Cerebellar nuclear complex (tissue), 1 donor: Measurements from ENCODE around the gene EXOC3.
"Not testable (repeated sequence)": the region's sequence is repeated elsewhere in the genome, so short reads cannot be mapped to it uniquely, and the experiment has no call there.

ENCODE experiments used
- DNase-seq, 2 experiments: peaks; one replicate each; lab custom pipeline; 2025; lab: John Stamatoyannopoulos, UW

EXOC3 gene

DNA sequence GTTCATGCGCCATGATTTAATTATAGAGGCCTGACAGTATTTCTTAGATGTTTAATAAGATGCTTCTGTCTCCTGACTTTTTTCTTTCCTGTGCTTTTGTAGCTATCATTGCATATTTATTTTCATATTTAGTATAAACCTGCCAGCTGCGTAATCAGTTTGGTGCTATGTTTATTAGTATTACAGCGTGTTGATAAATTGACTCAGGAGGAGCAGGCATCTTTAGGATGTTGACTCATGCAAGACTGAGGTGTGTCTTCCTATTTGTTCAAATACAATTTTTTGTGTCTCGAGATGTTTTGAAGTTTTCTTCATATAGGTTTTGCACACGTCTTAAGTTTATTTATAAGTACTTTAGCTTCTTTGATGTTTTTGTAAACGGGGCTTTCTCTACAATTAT, 35.9 kb upstream of the EXOC3 start:
- no peak for DNase-seq

DNA sequence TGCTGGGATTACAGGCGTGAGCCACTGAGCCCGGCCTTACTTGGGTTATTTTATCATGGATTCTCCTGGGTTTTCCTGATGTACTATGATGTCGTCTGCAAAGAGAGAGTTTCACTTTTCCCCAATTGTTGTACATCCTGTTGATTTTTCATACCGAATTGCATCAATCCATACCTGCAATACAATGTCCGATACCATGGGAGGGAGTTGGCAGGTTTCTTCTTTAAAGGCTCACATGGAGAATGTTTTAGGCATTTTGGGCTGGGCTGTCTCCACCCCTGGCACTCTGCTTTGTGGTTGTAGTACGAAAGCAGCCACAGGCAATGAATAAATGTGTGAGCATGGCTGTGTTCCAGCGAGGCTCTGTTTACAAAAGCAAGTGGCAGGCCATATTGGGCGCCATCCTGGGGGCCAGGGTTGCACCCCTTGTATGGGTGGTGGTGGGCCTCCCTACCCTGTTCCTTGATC, 35.1 kb upstream of the EXOC3 start:
- DNase-seq: no peak

DNA sequence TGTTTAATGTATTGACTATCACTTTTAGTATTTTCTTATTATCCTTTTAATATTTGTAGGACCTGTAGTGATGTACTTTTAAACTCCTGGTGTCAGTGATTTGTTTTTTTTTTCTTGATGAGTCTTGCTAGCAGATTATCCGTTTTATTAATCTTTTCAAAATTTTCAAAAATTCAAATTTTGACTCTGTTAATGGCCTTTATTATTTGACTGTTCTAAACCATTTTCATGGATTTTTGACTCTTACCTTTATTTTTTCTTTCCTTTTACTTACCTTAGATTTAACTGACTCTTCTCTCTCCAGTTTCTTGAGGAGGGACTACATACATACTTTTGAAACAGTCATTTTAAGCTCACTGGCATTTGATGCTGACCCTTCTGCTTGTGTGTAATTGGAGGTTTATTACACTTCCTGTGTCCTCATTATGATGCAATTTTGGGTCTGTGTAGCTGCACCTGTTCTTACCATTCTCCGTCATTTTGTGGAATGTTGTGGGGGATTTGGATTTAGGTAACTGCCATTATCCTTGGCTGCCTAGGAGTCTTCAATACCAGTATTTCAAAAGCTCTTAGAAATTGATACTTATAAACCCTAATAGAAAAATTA, 32.0 kb upstream of the EXOC3 start:
- DNase-seq: no peak

DNA sequence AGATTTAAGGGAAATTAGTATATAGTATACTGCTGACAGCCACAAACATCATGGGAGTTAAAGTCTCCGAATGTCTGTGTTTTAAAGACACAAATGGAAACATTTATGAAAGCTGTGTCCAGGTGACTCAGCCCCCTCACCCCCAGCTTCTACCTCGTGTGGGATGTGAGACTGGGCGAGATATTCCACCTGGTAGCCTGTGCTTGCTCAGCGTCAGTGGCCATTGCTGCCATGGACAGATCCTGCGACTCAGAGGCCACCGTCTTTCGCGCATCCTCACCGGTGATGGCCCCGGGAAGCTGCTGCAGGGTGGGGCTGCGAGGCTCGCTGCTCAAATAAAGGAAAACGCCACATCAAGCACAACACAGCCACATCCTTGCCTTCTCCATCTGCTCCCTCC, 31.2 kb upstream of the EXOC3 start:
- no peak for DNase-seq

DNA sequence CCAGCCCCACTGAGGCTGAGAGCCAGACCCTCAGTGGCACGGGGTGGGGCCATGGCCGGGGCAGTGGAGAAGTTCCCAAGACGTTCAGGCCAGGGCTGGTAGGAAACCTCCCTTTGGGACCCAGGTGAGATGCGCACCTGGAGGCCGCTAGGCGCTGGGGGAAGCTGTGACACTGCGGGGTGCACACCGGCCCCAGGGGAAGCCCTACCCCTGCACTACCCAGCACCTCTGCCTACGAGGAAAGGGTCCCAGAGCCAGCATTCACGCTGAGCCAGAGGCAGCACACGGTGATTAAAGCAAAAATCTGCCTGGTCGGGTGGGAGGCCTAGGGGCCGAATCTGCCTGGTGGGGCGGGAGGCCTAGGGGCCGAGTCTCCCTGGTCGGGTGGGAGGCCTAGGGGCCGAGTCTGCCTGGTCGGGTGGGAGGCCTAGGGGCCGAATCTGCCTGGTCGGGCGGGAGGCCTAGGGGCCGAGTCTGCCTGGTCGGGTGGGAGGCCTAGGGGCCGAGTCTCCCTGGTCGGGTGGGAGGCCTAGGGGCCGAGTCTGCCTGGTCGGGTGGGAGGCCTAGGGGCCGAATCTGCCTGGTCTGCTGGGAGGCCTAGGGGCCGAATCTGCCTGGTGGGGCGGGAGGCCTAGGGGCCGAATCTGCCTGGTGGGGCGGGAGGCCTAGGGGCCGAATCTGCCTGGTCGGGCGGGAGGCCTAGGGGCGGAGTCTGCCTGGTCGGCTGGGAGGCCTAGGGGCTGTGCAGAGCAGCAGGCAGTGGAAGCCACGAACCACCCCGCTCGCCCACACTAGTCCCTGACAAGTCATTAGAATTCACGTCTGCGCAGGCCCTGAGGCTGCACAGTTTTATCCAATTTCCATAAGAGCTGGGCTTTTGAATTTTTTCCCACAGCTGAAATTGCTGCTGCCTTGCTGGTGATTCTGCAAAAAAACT, 27.7 kb upstream of the EXOC3 start:
- not testable (repeated sequence) for DNase-seq

DNA sequence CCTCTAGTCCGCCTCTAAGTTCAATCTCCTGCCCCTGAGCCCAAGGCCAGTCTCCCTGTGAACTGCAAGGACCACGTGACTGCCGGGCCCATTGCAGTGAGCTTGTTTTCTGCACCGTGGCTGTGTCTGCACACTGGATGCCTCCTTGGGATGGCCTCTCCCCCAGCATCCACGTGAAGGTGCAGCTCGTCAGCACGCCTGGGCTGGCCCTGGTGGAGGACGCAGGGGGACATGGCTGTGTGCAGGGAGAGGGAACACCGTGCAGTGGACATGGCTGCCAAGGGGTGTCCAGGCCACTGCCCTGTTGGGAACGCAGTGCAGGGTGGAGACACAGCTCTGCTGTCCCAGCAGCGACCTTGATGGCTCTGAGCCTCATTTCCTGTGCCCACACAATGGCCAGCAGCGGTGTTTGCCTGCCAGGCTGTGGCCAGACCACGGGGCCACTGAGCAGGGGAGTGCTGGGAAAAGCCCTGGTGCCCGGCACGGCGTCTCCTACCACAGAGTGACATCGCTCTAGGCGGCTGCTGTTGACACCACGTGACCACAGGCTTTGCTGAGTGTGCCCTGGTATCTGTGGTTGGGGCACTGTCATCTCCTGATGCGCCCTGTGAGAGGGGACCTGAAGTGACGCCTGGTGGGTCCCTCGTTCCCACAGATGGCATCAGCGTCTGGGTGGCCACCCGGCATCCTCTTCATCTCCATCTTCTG, 26.9 kb upstream of the EXOC3 start:
- DNase-seq: no peak

DNA sequence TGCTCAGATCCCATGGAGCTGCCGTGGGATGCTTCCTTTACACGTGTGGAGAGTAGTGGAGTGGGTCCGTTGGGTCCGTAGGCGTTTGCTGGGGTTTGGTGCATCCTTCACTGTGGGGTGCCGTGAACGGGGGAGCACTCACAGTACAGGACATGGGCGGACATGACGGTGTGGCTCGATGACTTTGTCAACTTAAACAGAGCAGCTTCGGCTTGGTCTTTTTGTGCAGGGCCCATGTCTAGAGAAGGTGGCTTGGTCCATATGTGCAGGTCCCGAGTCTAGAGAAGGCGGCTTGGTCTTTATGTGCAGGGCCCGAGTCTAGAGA, 26.4 kb upstream of the EXOC3 start:
- DNase-seq: no peak

DNA sequence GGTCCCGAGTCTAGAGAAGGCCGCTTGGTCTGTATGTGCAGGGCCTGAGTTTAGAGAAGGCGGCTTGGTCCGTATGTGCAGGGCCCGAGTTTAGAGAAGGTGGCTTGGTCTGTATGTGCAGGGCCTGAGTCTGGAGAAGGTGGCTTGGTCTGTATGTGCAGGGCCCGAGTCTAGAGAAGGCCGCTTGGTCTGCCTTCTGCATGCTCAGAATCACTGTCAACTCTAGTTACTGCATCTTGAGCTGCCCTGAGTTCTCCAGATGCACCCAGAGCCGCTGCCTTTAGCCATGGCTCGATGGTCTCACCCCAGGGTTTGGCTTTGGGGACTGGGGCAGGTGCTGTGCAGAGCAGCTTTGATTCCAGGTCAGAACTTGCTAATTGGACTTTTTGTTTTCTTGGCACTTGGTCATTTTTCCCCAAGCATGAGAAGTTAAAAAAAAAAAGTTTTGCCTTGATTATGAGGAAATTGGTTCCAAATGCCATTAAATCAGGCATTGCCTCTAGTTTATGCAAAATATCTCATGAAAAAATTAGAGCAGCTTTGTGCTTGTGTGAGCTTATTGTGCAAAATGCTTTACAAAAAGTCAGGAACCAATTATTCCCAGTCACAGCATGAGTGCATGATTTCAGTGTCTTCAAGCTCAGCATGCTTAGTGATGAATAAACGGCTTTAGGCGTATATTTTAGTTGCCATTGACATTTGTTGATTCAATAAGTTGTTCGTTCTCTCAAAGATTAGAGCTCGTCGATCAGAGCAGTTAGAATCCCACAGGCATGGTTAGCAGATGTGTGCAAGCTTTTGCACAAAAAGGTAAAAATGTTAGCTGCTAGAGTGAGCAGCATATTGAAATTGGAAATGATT, 25.4 kb upstream of the EXOC3 start:
- DNase-seq: no peak

DNA sequence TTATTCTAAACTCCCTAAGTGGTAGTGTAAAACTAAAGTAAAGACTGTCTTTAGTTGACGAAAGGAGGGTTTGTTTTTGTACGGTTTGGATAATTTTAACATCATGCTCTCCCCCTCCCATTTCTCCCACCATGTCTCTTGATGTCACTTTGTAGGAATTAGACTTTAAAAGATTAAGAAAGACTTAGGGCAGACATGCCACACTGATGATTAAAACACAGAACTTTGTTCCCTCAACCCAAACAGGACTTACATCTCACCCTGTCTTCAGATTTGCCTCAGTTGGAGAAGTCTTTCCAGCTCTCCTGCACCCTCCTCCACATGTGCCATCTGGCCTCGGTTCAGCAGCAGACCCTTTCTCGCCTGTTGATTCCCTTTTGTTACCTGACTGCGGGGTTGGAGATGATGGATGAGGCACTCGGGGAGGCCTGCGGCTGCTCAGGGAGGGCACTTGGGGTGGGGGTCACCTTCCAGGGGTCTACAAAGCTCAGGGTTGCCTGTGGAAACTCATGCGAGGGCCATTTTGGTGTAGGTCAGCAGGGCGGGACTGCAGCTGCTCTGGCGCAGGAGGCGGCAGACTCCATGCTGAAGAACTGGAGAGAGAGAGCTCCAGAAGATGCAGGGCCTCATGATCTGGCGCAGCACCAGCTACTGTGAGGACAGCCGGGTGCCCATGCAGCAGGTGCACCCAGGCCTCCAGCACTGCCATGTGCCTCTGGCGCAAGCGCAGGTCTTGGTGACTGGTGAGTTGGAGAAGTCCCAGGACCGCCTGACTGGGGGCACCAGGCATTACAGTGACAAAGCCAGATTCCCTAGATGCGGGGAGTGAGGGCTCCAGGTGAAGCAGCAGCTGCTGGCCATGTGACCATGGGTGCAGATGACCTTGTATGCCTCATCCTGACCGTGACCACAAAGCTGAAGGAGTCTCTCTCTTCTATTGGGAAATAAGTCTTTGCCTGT, 24.5 kb upstream of the EXOC3 start:
- DNase-seq: no peak

DNA sequence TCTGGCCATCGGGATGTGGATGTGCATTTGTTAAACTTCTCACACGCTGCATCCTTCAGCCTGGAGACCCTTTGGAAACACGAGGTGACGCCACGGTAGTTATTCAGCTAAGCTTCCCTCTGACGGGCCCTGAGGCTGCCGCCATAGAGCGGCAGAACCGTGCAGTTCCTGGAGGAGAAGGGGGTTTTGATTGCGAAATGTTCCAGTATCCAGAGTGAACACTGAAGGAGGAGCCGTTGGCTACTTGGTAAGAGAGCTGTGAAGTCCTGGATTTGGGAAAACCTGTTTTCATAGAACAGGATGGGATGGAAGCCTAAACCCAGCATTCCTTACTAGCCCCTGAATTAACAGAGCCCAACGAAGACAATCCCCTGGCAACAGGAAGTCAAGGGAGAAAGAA, 23.0 kb upstream of the EXOC3 start:
- no peak for DNase-seq

DNA sequence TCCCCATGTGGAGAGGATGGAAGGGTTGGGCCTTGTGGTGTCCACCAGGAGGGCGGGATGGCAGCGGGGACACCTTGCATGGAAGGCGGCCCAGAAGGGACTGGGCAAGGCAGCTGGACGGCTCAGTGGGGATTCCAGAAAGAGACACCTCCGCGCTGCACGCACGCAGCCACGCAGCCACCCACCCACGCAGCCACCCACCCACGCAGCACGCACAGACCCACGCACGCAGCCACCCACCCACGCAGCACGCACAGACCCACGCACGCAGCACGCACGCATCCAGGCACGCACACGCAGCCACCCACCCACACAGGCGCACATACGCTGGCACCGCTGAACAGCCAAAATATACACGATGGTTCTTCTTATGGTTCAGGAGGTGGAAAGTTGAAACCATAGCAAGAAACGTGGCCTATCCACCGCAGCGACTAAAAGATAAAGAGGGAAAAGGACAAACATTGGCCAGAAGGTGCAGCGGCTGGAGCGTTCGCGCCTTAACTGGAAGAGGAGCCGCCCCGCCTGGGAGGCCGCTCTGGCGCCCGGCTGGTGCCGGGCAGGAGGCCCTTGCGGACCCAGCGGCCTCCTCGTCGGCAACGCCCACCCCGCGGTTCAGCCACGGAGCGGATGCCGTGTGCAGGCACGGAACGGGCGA, 22.2 kb upstream of the EXOC3 start:
- no peak for DNase-seq

DNA sequence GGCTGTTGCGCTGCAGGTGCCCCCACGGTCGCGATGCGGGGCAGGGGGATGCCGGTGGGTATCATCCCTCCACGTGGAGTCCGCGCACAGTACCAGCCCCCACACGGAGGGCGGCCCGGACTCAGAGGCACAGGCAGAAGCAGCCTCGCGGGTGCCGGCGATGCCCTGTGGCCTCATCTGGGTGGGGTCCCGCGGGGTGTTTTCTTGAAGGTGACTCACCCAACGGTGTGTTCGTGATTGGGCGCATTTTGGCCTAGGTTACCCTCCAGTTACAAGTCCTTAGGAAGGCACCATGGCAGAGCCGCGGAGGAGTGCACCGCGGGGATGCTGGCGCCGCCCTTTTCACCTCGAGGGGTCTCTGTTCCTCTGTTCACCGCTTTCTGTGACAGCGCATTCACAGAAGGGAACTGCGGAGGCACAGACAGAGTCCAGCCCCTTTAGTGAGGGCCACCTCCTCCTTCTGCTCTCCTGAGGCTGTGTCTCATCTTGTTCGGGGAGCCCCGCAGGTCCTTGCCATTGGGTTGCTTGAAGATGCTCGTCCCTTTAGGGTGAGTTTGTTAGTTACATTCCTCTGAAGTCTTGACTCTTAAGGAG, 21.6 kb upstream of the EXOC3 start:
- DNase-seq: no peak

DNA sequence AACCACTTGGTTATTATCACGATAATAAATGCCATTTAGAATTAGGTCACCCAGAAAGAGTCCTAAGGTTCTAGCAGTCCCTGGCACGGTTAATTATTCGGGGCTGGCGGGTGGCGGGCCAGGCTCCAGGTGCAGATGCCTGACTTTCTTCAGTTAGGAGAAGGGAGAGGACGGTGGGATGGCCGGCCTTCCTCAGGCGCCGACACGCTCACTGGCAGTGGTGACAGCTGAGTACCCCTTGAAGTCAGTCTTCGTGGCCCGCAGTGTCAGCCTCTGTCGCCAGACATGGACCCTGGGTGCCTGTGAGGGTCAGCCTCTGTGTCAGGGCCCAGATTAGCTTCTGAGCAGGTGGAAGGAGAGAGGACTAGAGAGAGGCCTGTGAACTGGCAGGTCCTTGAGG, 21.1 kb upstream of the EXOC3 start:
- no peak for DNase-seq

DNA sequence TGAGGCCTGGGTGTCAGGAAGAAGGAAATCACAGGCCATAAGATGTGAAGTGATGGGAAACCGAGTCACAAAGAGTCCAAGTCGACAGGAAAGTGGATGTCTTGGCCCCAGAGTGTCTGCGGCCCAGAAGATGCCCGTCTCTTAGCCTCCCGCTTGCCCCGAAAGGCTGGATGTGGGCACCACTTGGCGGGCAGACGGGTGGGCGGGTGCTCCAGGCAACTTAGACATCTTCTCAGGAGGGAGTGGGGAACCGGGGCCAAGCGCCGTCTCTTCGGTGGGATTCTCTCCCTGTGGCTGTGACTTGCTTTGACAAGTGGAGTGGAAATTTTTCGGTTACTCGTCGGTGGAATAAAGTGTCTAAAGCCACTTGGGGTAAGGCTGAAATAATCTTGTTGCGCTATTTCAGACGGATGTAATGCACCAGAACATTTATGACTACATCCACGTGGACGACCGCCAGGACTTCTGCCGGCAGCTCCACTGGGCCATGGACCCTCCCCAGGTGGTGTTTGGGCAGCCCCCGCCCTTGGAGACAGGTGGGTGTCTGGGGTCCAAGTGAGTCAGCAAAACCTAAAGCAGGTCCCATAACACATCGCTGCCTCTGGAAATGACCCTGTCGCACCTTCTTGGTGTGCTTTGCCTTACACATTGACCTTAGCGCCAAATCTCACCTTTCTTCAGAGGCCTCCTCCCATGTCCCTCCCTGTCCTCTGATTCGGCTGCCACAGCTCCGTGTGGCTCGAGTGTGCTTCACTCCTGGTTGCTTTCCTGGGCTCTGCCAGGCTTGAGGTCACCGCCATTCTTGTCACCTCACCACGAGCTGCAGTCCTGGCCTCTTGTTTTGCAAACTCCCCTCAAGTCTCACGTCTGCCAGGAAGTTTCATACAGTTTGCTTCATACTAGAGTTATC, 20.4 kb upstream of the EXOC3 start:
- DNase-seq: no peak

DNA sequence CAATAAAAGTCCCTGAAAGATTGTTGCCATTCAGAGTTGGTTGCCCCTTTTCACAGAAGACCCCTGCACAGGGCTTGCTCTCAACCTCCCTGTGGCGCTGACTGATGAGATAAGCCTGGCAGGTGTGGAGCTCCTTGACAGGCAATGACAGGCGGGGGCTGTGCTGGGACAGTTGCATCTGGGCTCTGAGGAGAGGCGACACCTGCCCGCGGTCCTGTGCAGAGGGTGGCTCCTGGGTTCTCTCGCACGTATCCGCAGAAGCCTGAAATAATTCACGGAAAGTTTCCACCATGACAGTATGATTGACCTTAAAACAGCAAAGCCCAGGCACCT, 19.8 kb upstream of the EXOC3 start:
- no peak for DNase-seq

DNA sequence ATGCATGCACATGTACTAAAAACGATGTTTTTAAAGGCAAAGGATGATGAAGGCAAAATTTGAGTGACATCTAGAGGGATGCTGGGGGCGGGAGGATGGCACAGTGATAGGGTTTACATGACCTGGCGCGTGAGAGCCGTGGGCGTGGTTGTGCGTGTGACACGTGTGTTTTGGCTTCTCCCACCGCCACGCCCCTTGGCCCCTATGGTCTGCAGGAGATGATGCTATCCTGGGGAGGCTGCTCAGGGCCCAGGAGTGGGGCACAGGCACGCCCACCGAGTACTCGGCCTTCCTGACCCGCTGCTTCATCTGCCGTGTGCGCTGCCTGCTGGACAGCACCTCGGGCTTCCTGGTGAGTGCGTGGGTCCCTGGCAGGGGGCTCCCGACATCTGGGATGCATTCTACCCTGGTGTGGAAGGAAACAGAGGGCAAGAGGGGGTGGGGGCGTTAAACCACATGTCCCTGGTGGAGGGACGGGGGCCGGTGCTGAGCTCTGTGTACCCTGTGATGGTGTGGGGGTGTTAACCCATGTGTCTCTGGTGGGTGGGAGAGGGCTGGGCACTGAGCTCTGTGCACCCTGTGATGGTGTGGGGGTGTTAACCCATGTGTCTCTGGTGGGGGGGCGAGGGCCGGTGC, 19.2 kb upstream of the EXOC3 start:
- no peak for DNase-seq

DNA sequence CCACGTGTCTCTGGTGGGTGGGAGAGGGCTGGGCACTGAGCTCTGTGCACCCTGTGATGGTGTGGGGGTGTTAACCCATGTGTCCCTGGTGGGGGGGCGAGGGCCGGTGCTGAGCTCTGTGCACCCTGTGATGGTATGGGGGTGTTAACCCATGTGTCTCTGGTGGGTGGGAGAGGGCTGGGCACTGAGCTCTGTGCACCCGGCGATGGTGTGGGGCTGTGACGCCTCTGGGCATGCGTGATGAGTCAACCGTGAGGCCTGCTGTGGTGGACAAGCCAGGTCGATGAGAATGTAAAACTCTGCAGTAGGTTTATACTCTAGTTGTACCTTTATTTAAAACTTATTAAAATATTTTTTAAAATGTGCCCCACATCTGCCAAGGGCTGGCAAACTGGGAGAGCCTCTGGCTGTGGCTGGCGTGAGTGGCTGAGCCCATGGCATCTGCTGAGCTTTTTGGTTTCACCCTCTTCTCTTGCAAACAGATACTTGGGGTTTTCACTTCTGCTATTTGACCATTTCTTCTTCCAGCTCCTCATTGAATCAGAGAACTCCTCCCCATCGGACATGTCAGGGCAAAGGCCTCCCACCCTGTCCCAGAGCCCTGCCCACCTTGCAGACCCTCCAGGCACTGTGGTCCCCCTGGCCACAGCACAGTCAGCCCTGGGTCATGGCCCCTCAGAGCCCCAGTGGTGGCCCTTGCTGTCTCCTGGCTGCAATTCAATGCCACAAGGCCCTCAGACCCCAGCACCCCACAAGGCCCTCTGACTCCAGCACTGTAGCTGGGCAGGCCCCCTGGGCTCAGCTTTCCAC, 18.5 kb upstream of the EXOC3 start:
- DNase-seq: no peak

DNA sequence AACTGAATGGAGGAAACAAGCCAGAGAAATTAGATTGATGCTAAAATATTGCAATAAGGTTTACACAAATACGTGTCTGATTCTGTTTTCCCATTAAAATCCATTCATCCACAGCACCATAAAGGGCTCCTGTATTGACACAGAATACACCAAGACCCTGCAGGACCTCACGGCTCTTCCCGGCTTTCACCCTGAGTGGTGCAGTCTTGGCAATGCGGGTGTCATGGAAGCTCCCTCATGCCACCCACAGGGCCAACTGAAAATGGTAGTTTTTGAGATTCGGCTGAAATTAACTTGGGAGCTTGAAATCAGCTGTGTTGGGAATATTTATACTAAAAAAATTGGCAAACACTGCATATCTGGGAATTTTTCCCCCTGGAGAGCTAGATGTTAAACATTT, 17.3 kb upstream of the EXOC3 start:
- DNase-seq: no peak
